Right lobe of liver (tissue), 6 donors: ENCODE measurements around the gene ING1. TPM values are rescaled to one million over a fixed set of nuclear protein-coding genes. Genes with fewer than 3 reads are reported as not detected.

Source experiments
- ATAC-seq, 4 donors: fragments of 200-7000 bp; cut with Tn5 transposase; one replicate each; pipeline ENCODE4 v1.9.1; 2020; ENCODE audit warnings: mild to moderate bottlenecking in 4 of 4, moderate library complexity in 4 of 4
- DNase-seq, 3 donors: peaks; one replicate each; pipeline ENCODE4 v3.0.0-alpha.2; 2020
- H3K27ac ChIP-seq, 3 donors: fragments of 200-600 bp; one replicate each; pipeline ENCODE4 v1.8.0; 2022
- H3K27me3 ChIP-seq, 2 donors: fragments of 200-600 bp; one replicate each; pipeline ENCODE4 v1.8.0; 2022
- H3K36me3 ChIP-seq, 4 donors: fragments of 200-600 bp; sonication (generic) in 1 of 4; one replicate each; pipeline versions ENCODE4 v1.5.1 to v1.8.0; 2017 to 2022; ENCODE audit warnings: control low read depth in 1 of 4
- H3K4me1 ChIP-seq, 4 donors: fragments of 200-600 bp; sonication (generic) in 1 of 4; one replicate each; pipeline versions ENCODE4 v1.5.1 to v1.8.0; 2017 to 2022; ENCODE audit warnings: control low read depth in 1 of 4
- H3K4me3 ChIP-seq, 3 donors: fragments of 200-600 bp; one replicate each; pipeline ENCODE4 v1.8.0; 2022
- H3K9me3 ChIP-seq, 4 donors: fragments of 200-600 bp; sonication (generic) in 1 of 4; one replicate each; pipeline versions ENCODE4 v1.5.1 to v1.8.0; 2017 to 2022; ENCODE audit warnings: control low read depth in 1 of 4
- CTCF ChIP-seq, 4 donors: fragments of 200-600 bp in 3 of 4; fragments of 450-650 bp in 1 of 4; IDR thresholded peaks; one replicate each; pipeline versions ENCODE4 v1.5.1 to v1.8.0; 2016 to 2022; ENCODE audit warnings: antibody characterized with exemption in 4 of 4, mild to moderate bottlenecking in 2 of 4
- POLR2A ChIP-seq: fragments of 450-650 bp; IDR thresholded peaks from one replicate; pipeline ENCODE4 v1.6.1; 2017; ENCODE audit warnings: antibody characterized with exemption, mild to moderate bottlenecking
- WGBS: methylation state at CpG from one replicate; pipeline ENCODE4 v1.1.6; 2018; ENCODE audit warnings: low coverage, low lambda C conversion rate; ENCODE audit not compliant: insufficient coverage; ENCODE audit errors: missing lambda C conversion rate; 5-methylcytosine and 5-hydroxymethylcytosine counted together
- intact Hi-C, 2 donors: fragments of 100-400 bp; cut with DNase I; formaldehyde crosslinking; loops; one replicate each; pipeline versions ENCODE4 v1.11.2 to v1.14.1; 2022
- total RNA-seq, 6 experiments: library from RNA; depleted of rRNA in 2 of 6; stranded (reverse); fragments of >200 nt in 2 of 6; fragmentation: NEBNext Ultra II Directional in 3 of 6; extraction: Animal tissue kit (Norgen Biotek cat#: 25700) in 3 of 6; gene quantifications; one replicate each; pipeline versions ENCODE4 v1.1.0 to v1.2.4, GENCODE V29; 2016 to 2023
- donor health status: DM: no; HTN: yes; CAD: no.
- donor health status: DM: no; HTN: no; CAD: no.
- donor health status: DM: no; HTN: no; CAD: no.
- donor health status: DM: no; HTN: yes; CAD: no.
- donor health status: DM: no; HTN: yes; CAD: no.

Gene ING1
- total RNA-seq, 6 experiments from 2014 or later, result 3.8 to 12.0 (median 8.8) TPM

- no peaks in the 10 kb centered on the region for H3K9me3 ChIP-seq
- H3K27me3 ChIP-seq, result no peaks in the 10 kb centered on the region
- TF ChIP-seq CTCF (IDR thresholded peaks at IDR 0.05), result peak; percentile 42 to 77 (median 68)
- no peak for TF ChIP-seq POLR2A
- peaks cover 0 to 26% (median 11%) of the 10 kb centered on the region in 4 donors for H3K4me1 ChIP-seq
- no peak for DNase-seq
- ATAC-seq, result peak; percentile 60 to 78 (median 61)
- H3K4me3 ChIP-seq, result peak overlapping the region in 1 of 3 donors; percentile 18
- peak overlapping the region in 1 of 3 donors; percentile 91 for H3K27ac ChIP-seq
- WGBS, result 53% methylated on average over 5 of the region's 5 CpGs
- intact Hi-C loops, result loop anchor here in 1 of 2 donors (10.0 kb wide), 1 partner anchor 131 kb away; no protein-coding TSS in a partner anchor
- peaks cover 0 to 31% (median 7%) of the 10 kb centered on the region in 4 donors for H3K36me3 ChIP-seq
These were observed 30.2 kb upstream of the ING1 start for GRCh38 chr13:110683203-110683883.

GRCh38 chr13:110683921-110684320 is 29.6 kb upstream of the ING1 start:
- Histone ChIP-seq H3K4me3 (peak overlapping the region in 1 of 3 donors; percentile 18), H3K36me3 (peaks cover 0 to 26% (median 7%) of the 10 kb centered on the region in 4 donors), H3K27me3 (no peaks in the 10 kb centered on the region), H3K9me3 (no peaks in the 10 kb centered on the region), H3K4me1 (peaks cover 0 to 28% (median 11%) of the 10 kb centered on the region in 4 donors), H3K27ac (peak overlapping the region in 2 of 3 donors; percentile 79 to 91)
- peak in 1 of 3 donors; percentile 48 for DNase-seq
- ATAC-seq, result peak in 3 of 4 donors; percentile 15 to 24 (median 21)
- 20% methylated on average over 1 of the region's 5 CpGs for WGBS
- intact Hi-C loops, result loop anchor here in 1 of 2 donors (10.0 kb wide), 1 partner anchor 131 kb away; no protein-coding TSS in a partner anchor
- TF ChIP-seq CTCF (IDR thresholded peaks at IDR 0.05) (no peak), POLR2A (no peak)

- Histone ChIP-seq H3K27me3 (no peaks in the 10 kb centered on the region), H3K27ac (peak overlapping the region in 2 of 3 donors; percentile 79 to 91), H3K9me3 (no peaks in the 10 kb centered on the region), H3K36me3 (peaks cover 0 to 23% (median 7%) of the 10 kb centered on the region in 4 donors), H3K4me1 (peaks cover 0 to 30% (median 11%) of the 10 kb centered on the region in 4 donors), H3K4me3 (peak overlapping the region in 1 of 3 donors; percentile 18)
- DNase-seq, result peak in 2 of 3 donors; percentile 85 to 90
- TF ChIP-seq POLR2A (no peak), CTCF (IDR thresholded peaks at IDR 0.05) (peak in 1 of 4 donors; percentile 28)
- WGBS, result 47% methylated on average over 6 of the region's 8 CpGs
- peak; percentile 81 to 90 (median 87) for ATAC-seq
- intact Hi-C loops, result loop anchor here in 1 of 2 donors (10.0 kb wide), 1 partner anchor 130 kb away; no protein-coding TSS in a partner anchor
These were observed 29.0 kb upstream of the ING1 start for GRCh38 chr13:110684388-110685056.

GRCh38 chr13:110685305-110686020 is 28.0 kb upstream of the ING1 start:
- Histone ChIP-seq H3K9me3 (no peaks in the 10 kb centered on the region), H3K27me3 (no peaks in the 10 kb centered on the region), H3K4me1 (peaks cover 0 to 30% (median 11%) of the 10 kb centered on the region in 4 donors), H3K4me3 (no peak overlapping the region), H3K36me3 (peaks cover 0 to 23% (median 7%) of the 10 kb centered on the region in 4 donors), H3K27ac (peak overlapping the region in 2 of 3 donors; percentile 79 to 91)
- ATAC-seq (no peak), DNase-seq (no peak)
- 90% methylated on average over 8 of the region's 11 CpGs for WGBS
- TF ChIP-seq POLR2A, result no peak
- no peak for TF ChIP-seq CTCF (IDR thresholded peaks at IDR 0.05)
- intact Hi-C loops, result loop anchor here in 1 of 2 donors (10.0 kb wide), 1 partner anchor 129 kb away; no protein-coding TSS in a partner anchor
